GM19397 (cell line): ENCODE measurements around the gene CLSTN1.

ENCODE experiments used
- ATAC-seq: cut with Tn5 transposase; IDR thresholded peaks from one replicate; pipeline ENCODE4 v1.9.1; 2021; ENCODE audit warnings: mild to moderate bottlenecking, moderate library complexity; ENCODE audit not compliant: unreplicated experiment

CLSTN1 gene

DNA sequence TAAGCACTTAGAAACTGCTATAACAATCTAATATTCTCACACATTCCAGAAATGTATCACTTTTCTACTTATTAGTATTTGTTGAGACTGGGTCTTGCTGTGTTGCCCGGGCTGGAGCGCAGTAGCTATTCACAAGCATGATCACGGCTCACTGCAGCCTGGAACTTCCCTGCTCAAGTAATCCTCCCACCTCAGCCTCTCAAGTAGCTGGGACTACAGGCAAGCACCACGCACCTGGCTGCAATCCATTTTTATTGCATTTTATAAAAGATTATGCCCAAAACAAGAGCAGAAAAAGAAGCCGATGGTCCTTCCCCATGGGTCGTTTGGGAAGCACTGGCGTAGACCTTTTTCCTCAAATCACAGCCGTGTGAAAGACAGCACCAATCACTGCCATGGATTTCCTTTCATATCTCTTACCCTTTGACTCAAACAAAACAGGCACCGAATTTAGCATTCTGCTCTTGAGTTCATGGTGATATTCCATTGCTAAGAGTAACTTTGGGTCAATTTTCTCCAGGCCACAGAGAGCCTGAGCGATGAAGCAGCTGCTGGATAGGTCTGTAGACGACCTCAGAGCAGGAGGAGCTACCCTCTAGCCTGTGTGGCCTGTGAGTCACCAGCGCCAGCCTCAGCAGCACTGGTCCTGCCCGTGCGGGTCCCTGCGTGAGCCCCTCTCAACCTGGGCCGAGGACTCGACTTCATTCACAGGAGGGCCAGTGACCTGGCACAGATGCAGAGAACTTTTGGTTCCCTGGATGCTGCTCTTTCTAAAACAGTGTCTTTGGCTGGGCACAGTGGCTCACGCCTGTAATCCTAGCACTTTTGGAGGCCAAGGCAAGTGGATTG lies 91.4 kb downstream of the CLSTN1 start:
- no peak for ATAC-seq

DNA sequence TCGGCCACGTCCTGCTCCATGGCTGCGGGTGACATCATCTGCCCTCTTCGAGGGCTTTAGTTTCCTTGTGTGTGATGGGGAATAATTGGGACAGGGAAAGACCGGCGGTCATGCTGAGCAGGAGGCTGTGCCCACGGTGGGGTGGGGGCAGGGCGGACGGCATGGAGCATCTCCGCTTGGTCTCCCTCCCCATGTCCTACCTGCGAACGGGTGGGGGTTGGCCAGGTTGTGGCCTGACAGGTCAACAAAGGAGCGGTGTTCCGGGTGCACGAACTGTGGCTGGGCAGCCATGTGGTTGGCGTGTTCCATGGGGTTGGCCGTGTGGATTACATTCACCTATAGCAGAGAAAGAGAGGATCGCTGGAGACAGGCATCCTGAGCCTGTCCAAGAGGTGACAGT lies 92.2 kb downstream of the CLSTN1 start:
- ATAC-seq = no peak

GRCh38 chr1:9731051-9731537 lies 92.7 kb downstream of the CLSTN1 start:
- no peak for ATAC-seq

- no peak for ATAC-seq
Measured at GRCh38 chr1:9730096-9730901, 93.5 kb downstream of the CLSTN1 start.

GRCh38 chr1:9729523-9729922 lies 94.2 kb downstream of the CLSTN1 start:
- ATAC-seq = no peak

GRCh38 chr1:9728451-9729295 lies 95.1 kb downstream of the CLSTN1 start:
- no peak for ATAC-seq

DNA sequence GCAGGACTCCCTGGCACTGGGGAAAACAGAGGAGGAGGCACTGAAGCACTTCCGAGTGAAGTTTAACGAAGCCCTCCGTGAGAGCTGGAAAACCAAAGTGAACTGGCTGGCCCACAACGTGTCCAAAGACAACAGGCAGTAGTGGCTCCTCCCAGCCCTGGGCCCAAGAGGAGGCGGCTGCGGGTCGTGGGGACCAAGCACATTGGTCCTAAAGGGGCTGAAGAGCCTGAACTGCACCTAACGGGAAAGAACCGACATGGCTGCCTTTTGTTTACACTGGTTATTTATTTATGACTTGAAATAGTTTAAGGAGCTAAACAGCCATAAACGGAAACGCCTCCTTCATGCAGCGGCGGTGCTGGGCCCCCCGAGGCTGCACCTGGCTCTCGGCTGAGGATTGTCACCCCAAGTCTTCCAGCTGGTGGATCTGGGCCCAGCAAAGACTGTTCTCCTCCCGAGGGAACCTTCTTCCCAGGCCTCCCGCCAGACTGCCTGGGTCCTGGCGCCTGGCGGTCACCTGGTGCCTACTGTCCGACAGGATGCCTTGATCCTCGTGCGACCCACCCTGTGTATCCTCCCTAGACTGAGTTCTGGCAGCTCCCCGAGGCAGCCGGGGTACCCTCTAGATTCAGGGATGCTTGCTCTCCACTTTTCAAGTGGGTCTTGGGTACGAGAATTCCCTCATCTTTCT lies 96.7 kb downstream of the CLSTN1 start:
- ATAC-seq = no peak

GRCh38 chr1:9726406-9726805 lies 97.4 kb downstream of the CLSTN1 start:
- ATAC-seq = no peak

GRCh38 chr1:9724706-9725476 lies 98.9 kb downstream of the CLSTN1 start:
- no peak for ATAC-seq

GRCh38 chr1:9723926-9724325 lies 99.8 kb downstream of the CLSTN1 start:
- ATAC-seq = no peak

GRCh38 chr1:9723068-9723805 lies 100.5 kb downstream of the CLSTN1 start:
- ATAC-seq = no peak

GRCh38 chr1:9722378-9722749 lies 101.4 kb downstream of the CLSTN1 start:
- no peak for ATAC-seq

DNA sequence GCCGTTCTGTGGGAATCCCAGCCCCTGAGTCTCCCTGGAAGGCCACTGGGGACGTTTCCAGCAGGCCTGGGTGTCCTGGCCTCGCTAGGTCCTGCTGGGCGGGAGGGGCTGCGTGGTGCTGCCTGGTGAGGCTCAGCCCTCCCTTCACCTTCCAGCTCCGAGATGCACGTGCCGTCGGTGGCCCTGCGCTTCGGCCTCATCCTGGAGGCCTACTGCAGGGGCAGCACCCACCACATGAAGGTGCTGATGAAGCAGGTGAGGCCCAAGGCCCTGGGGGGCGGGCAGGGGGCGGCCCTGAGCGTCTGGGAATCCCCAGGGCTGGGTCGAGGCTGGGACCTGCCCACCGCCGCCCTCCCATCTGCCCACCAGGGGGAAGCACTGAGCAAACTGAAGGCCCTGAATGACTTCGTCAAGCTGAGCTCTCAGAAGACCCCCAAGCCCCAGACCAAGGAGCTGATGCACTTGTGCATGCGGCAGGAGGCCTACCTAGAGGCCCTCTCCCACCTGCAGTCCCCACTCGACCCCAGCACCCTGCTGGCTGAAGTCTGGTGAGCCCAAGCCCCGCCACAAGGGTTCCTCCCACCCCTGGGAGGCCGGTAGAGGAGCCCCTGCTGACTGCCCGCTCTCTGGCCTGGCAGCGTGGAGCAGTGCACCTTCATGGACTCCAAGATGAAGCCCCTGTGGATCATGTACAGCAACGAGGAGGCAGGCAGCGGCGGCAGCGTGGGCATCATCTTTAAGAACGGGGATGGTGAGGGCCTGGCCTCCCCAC lies 102.0 kb downstream of the CLSTN1 start:
- ATAC-seq = no peak

DNA sequence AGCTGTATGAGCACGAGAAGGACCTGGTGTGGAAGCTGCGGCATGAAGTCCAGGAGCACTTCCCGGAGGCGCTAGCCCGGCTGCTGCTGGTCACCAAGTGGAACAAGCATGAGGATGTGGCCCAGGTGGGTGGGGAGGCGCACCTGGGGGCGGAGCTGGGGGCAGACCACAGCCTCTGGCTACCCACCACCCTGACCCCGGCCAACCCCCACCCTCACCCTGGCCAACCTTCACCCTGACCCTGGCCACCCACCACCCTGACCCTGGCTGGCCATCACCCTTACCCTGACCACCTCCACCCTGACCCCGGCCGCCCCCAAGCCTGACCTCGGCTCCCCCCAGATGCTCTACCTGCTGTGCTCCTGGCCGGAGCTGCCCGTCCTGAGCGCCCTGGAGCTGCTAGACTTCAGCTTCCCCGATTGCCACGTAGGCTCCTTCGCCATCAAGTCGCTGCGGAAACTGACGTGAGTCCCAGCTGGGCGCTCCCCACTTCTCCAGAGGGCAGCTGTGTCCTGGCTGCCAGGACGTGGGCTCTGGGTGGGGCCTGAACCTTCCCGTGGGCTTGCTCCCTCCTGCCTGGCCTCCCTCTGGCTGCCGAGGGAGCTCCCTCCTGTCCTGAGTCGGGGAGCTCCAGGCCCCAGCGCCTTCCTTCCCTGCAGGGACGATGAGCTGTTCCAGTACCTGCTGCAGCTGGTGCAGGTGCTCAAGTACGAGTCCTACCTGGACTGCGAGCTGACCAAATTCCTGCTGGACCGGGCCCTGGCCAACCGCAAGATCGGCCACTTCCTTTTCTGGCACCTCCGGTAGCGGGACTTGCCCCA lies 102.8 kb downstream of the CLSTN1 start:
- ATAC-seq = no peak

DNA sequence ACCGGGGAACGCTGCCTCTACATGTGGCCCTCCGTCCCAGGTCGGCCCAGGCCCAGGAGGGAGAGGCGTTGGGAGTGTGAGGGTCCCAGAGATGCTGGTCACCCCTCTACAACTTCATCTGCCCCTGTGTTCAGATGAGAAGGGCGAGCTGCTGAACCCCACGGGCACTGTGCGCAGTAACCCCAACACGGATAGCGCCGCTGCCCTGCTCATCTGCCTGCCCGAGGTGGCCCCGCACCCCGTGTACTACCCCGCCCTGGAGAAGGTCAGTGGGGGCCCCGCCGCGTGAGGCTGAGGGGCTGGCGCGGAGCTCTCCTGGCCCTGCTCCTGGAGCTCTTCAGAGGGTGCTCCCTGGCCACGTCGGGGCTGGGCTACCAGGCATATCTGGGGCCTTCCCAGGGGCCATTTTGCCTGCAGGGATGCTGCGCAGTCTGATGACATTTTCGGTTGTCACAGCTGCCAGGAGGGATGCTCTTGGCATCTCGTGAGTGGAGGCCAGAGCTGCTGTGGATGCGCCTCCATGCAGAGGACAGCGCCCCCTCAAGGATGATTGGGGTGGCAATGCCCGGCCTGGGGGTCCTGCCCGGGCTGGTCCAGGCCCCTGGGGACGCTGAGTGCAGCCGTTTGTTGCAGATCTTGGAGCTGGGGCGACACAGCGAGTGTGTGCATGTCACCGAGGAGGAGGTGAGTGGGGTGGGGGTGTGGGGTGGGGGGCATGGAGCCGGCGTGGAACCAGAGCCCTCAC lies 103.6 kb downstream of the CLSTN1 start:
- no peak for ATAC-seq

GRCh38 chr1:9718006-9718680 lies 105.6 kb downstream of the CLSTN1 start:
- ATAC-seq = no peak
